Fibroblast of lung (primary cell): ENCODE data around the gene CFL2. TPM values are rescaled to one million over a fixed set of nuclear protein-coding genes. Genes with fewer than 3 reads are reported as not detected.

ENCODE experiments used
- DNase-seq, 2 donors: peaks; one replicate each; pipeline versions ENCODE4 v3.0.0 to v3.0.0-alpha.2; 2010; ENCODE audit warnings: low read depth in 2 of 2
- H2AFZ ChIP-seq: 2 replicates; pipeline ENCODE4 v1.5.1; 2012; ENCODE audit warnings: low read length, control low read depth, inconsistent platforms
- H3K27ac ChIP-seq: 2 replicates; pipeline ENCODE4 v1.5.1; 2011; ENCODE audit warnings: low read length, control low read depth; ENCODE audit not compliant: insufficient read depth
- H3K27me3 ChIP-seq: 2 replicates; pipeline ENCODE4 v1.5.1; 2011; ENCODE audit warnings: mild to moderate bottlenecking, low read length; ENCODE audit not compliant: control insufficient read depth, insufficient read depth
- H3K36me3 ChIP-seq: 2 replicates; pipeline ENCODE4 v1.5.1; 2011; ENCODE audit warnings: low read length; ENCODE audit not compliant: control insufficient read depth, insufficient read depth
- H3K4me1 ChIP-seq: 2 replicates; pipeline ENCODE4 v1.5.1; 2011; ENCODE audit warnings: low read length; ENCODE audit not compliant: control insufficient read depth, insufficient read depth; ENCODE audit errors: extremely low read depth
- H3K4me2 ChIP-seq: 2 replicates; pipeline ENCODE4 v1.5.1; 2011; ENCODE audit warnings: low read length, control low read depth; ENCODE audit not compliant: insufficient read depth; ENCODE audit errors: extremely low read depth
- H3K4me3 ChIP-seq, 4 experiments: fragments of 200-600 bp in 1 of 4; sonication (generic) in 1 of 4; replicated peaks in 1 of 4; 2 replicates each; pipeline ENCODE4 v1.5.1; 2011 to 2016; ENCODE audit warnings: low read length in 4 of 4, low read depth in 3 of 4, mild to moderate bottlenecking in 3 of 4, control low read depth in 2 of 4, inconsistent platforms in 1 of 4, mixed read lengths in 1 of 4; ENCODE audit not compliant: insufficient read depth in 1 of 4; ENCODE audit errors: control extremely low read depth in 1 of 4
- H3K79me2 ChIP-seq: 2 replicates; pipeline ENCODE4 v1.5.1; 2012; ENCODE audit warnings: mild to moderate bottlenecking, low read length, inconsistent platforms; ENCODE audit not compliant: control insufficient read depth, insufficient read depth
- H3K9ac ChIP-seq: 2 replicates; pipeline ENCODE4 v1.5.1; 2011; ENCODE audit warnings: mild to moderate bottlenecking, low read length, control low read depth; ENCODE audit not compliant: insufficient read depth
- H3K9me3 ChIP-seq: 2 replicates; pipeline ENCODE4 v1.5.1; 2012; ENCODE audit warnings: low read depth, low read length; ENCODE audit not compliant: control insufficient read depth, insufficient read depth
- H4K20me1 ChIP-seq: 2 replicates; pipeline ENCODE4 v1.5.1; 2011; ENCODE audit warnings: low read length; ENCODE audit not compliant: control insufficient read depth, insufficient read depth; ENCODE audit errors: extremely low read depth
- EZH2 ChIP-seq: IDR thresholded peaks from 2 replicates; pipeline ENCODE4 v1.5.1; 2012; ENCODE audit warnings: low read length, control low read depth, mild to moderate bottlenecking; ENCODE audit errors: missing control alignments
- polyA plus RNA-seq, 2 donors: library from polyadenylated mRNA; depleted of rRNA in 1 of 2; stranded (reverse) in 1 of 2; unstranded in 1 of 2; fragments of >200 nt; gene quantifications; 2 replicates each; pipeline ENCODE4 v1.2.1, GENCODE V29; 2011 to 2012; ENCODE audit warnings: missing spikeins in 1 of 2
- total RNA-seq: library from RNA; depleted of rRNA; stranded (reverse); fragments of >200 nt; gene quantifications from 2 replicates; pipeline ENCODE4 v1.2.1, GENCODE V29; 2014
- TF ChIP-seq, protein P1 (sequence below), 2 donors: IDR thresholded peaks in 1 of 2; conservative IDR thresholded peaks in 1 of 2; 1 replicate in 1 of 2; 2 replicates in 1 of 2; pipeline ENCODE4 v1.5.1; 2011 to 2012; ENCODE audit warnings: low read length in 2 of 2, control low read depth in 1 of 2, inconsistent platforms in 1 of 2, low read depth in 1 of 2, mild to moderate bottlenecking in 1 of 2

The CFL2 gene
- total and polyA plus RNA-seq, 2 donors (not counting 1 experiment from before 2014, with no cell fraction given): 147 to 362 TPM

DNA sequence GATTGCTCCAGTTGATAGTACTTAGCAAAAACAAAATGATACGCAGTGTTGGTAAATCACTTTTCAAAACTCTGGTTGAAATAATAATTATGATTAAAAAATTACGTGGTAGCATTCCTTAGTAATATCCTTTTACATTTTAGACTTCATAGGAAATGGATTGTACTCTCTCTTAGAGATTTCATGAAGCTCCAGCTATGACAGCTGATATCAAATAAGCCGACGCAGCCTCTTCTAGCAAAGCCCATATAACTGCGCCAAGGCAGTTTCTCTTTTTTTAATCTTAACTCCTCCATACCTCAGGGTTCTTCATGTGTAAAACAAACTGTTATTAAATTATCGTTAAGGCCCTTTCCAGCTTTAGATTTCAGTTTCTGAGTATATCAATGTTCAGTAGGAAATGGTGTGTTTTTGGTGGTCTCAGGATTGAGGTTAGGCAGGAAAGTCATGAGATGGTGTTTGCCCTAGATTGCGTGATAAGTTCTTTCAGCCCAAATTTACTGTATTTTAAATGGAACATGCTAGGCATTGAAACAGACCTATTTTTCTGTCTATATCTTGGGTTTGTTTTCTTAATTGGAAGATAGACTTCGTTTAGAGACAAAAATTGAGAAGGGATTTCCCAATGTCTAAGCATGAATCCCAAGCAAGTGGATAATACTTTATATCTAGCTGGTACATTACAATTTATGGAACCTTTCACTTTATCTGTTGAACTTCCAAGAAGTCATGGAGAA lies 902 bp upstream of the CFL2 start:
- Histone ChIP-seq H3K4me1 (peaks cover 10% of the 10 kb centered on the region), H3K9me3 (no peaks in the 10 kb centered on the region), H3K9ac (no peak overlapping the region), H3K27me3 (no peaks in the 10 kb centered on the region), H3K4me2 (peak overlapping the region; percentile 84), H3K79me2 (peaks cover 23% of the 10 kb centered on the region), H2AFZ (peak overlapping the region; percentile 56), H3K36me3 (no peaks in the 10 kb centered on the region), H4K20me1 (no peaks in the 10 kb centered on the region), H3K4me3 (peak overlapping the region; percentile 55 to 82 (median 68)), H3K27ac (peak overlapping the region; percentile 87)
- peak in 1 of 2 donors; percentile 12 for DNase-seq
- no peak for TF ChIP-seq EZH2
- TF ChIP-seq, protein P1, sequence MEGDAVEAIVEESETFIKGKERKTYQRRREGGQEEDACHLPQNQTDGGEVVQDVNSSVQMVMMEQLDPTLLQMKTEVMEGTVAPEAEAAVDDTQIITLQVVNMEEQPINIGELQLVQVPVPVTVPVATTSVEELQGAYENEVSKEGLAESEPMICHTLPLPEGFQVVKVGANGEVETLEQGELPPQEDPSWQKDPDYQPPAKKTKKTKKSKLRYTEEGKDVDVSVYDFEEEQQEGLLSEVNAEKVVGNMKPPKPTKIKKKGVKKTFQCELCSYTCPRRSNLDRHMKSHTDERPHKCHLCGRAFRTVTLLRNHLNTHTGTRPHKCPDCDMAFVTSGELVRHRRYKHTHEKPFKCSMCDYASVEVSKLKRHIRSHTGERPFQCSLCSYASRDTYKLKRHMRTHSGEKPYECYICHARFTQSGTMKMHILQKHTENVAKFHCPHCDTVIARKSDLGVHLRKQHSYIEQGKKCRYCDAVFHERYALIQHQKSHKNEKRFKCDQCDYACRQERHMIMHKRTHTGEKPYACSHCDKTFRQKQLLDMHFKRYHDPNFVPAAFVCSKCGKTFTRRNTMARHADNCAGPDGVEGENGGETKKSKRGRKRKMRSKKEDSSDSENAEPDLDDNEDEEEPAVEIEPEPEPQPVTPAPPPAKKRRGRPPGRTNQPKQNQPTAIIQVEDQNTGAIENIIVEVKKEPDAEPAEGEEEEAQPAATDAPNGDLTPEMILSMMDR (conservative IDR thresholded peaks at IDR 0.05 in 1 of 2, IDR thresholded peaks at IDR 0.05 in 1 of 2; ENCODE audit: low read depth in 1 of 2, low read length in 2 of 2): no peak

DNA sequence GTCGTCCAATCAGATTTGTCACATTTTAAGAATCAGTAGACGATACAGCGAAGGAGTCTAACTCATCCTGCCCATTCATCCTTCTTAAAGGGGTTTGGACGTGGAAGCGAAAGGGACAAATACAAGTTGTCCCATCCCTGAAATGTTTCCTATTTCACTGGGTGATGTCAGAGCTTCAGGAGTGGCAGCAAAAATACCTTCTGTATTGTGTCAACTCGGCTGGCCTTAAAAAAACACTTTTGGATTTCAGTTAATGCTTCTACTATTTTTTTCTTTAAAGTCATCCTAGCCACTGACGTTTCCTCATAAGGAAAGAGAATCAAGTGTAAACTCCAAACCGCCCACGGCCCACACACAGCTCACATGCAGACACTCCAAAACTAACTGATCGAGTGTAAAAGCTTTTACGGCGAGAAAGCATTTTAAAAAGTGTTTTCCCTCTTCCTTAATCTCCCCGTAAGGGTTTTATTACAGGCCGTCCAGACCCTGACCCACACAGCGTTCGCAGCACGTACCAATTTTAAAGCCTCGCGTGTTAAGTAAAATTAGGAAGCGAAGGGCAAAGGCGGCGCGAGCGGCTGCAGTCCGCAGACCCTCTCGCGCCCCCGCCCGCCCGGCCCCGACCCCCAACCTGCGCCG lies 593 bp downstream of the CFL2 start:
- Histone ChIP-seq H3K9me3 (no peaks in the 10 kb centered on the region), H3K27me3 (no peaks in the 10 kb centered on the region), H3K27ac (peak overlapping the region; percentile 87), H4K20me1 (no peaks in the 10 kb centered on the region), H3K4me1 (peaks cover 10% of the 10 kb centered on the region), H2AFZ (no peak overlapping the region), H3K4me2 (peak overlapping the region; percentile 91), H3K36me3 (no peaks in the 10 kb centered on the region), H3K9ac (peak overlapping the region; percentile 88), H3K4me3 (peak overlapping the region; percentile 66 to 88 (median 76)), H3K79me2 (peaks cover 28% of the 10 kb centered on the region)
- DNase-seq: peak; percentile 78 to 87
- TF ChIP-seq, protein P1 (conservative IDR thresholded peaks at IDR 0.05 in 1 of 2, IDR thresholded peaks at IDR 0.05 in 1 of 2; ENCODE audit: low read depth in 1 of 2, low read length in 2 of 2): no peak
- no peak for TF ChIP-seq EZH2

GRCh38 chr14:34713122-34713680 lies 1.2 kb downstream of the CFL2 start:
- peak overlapping the region; percentile 66 to 88 (median 76) for H3K4me3 ChIP-seq
- no peaks in the 10 kb centered on the region for H3K36me3 ChIP-seq
- H2AFZ ChIP-seq: no peak overlapping the region
- no peaks in the 10 kb centered on the region for H3K27me3 ChIP-seq
- no peak for DNase-seq
- H3K4me1 ChIP-seq: peaks cover 9% of the 10 kb centered on the region
- peaks cover 28% of the 10 kb centered on the region for H3K79me2 ChIP-seq
- TF ChIP-seq, protein P1 (conservative IDR thresholded peaks at IDR 0.05 in 1 of 2, IDR thresholded peaks at IDR 0.05 in 1 of 2; ENCODE audit: low read depth in 1 of 2, low read length in 2 of 2): no peak
- TF ChIP-seq EZH2: no peak
- peak overlapping the region; percentile 87 for H3K27ac ChIP-seq
- H3K9me3 ChIP-seq: no peaks in the 10 kb centered on the region
- H4K20me1 ChIP-seq: no peaks in the 10 kb centered on the region
- H3K4me2 ChIP-seq: peak overlapping the region; percentile 91
- peak overlapping the region; percentile 88 for H3K9ac ChIP-seq
